RPMI8226 (cell line): ENCODE results near the gene ENTHD1.
"Not testable (repeated sequence)": the region's sequence is repeated elsewhere in the genome, so short reads cannot be mapped to it uniquely, and the experiment has no call there.

Experiments
- DNase-seq: peaks from one replicate; pipeline ENCODE4 v3.0.0-alpha.2; 2015

The ENTHD1 gene

GRCh38 chr22:39896313-39896996 is 2.9 kb upstream of the ENTHD1 start:
- DNase-seq: no peak

- no peak for DNase-seq
Measured at GRCh38 chr22:39895682-39896081, 2.1 kb upstream of the ENTHD1 start.

GRCh38 chr22:39894554-39895092 is 1.1 kb upstream of the ENTHD1 start:
- no peak for DNase-seq

GRCh38 chr22:39889924-39890323 is 3.6 kb downstream of the ENTHD1 start:
- DNase-seq: not testable (repeated sequence)

GRCh38 chr22:39883057-39883456 is 10.5 kb downstream of the ENTHD1 start:
- no peak for DNase-seq

- DNase-seq: no peak
Measured at GRCh38 chr22:39880722-39881121, 12.8 kb downstream of the ENTHD1 start.

GRCh38 chr22:39877079-39877845 is 16.3 kb downstream of the ENTHD1 start:
- no peak for DNase-seq

- DNase-seq: not testable (repeated sequence)
Measured at GRCh38 chr22:39875176-39875885, 18.2 kb downstream of the ENTHD1 start.

- DNase-seq: no peak
Measured at GRCh38 chr22:39873965-39874364, 19.6 kb downstream of the ENTHD1 start.

GRCh38 chr22:39872548-39872947 is 21.0 kb downstream of the ENTHD1 start:
- DNase-seq: no peak

- DNase-seq: no peak
Measured at GRCh38 chr22:39871008-39871798, 22.4 kb downstream of the ENTHD1 start.

GRCh38 chr22:39869797-39870196 is 23.8 kb downstream of the ENTHD1 start:
- not testable (repeated sequence) for DNase-seq

- DNase-seq: no peak
Measured at GRCh38 chr22:39868741-39869140, 24.8 kb downstream of the ENTHD1 start.

- DNase-seq: no peak
Measured at GRCh38 chr22:39859903-39860588, 33.5 kb downstream of the ENTHD1 start.

GRCh38 chr22:39856588-39856987 is 37.0 kb downstream of the ENTHD1 start:
- DNase-seq: no peak

- no peak for DNase-seq
Measured at GRCh38 chr22:39852799-39853198, 40.8 kb downstream of the ENTHD1 start.

GRCh38 chr22:39851606-39852315 is 41.8 kb downstream of the ENTHD1 start:
- no peak for DNase-seq

GRCh38 chr22:39847477-39847876 is 46.1 kb downstream of the ENTHD1 start:
- no peak for DNase-seq

- DNase-seq: not testable (repeated sequence)
Measured at GRCh38 chr22:39846539-39846938, 47.0 kb downstream of the ENTHD1 start.

GRCh38 chr22:39845529-39845928 is 48.0 kb downstream of the ENTHD1 start:
- DNase-seq: no peak

GRCh38 chr22:39839917-39840510 is 53.5 kb downstream of the ENTHD1 start:
- DNase-seq: no peak
